SU-DHL-6 (cell line): ENCODE measurements around the gene MAMDC4.

Source experiments
- H2AFZ ChIP-seq: fragments of 200-600 bp; sonication (generic); 2 replicates; pipeline ENCODE4 v1.6.1; 2014; ENCODE audit warnings: low read depth, mild to moderate bottlenecking, moderate library complexity, mixed read lengths, antibody characterized with exemption, low read length; ENCODE audit not compliant: severe bottlenecking
- H3F3A ChIP-seq: fragments of 200-600 bp; shearing (Covaris generic); 2 replicates; pipeline ENCODE4 v1.6.0; 2016; ENCODE audit warnings: antibody characterized with exemption, mild to moderate bottlenecking; ENCODE audit not compliant: insufficient read depth
- H3K27ac ChIP-seq: fragments of 200-600 bp; sonication (generic); 2 replicates; pipeline ENCODE4 v1.5.1; 2016; ENCODE audit warnings: low read depth, mild to moderate bottlenecking, low read length, moderate library complexity, mixed read lengths
- H3K27me3 ChIP-seq: fragments of 200-600 bp; sonication (generic), shearing (Covaris generic); 2 replicates; pipeline ENCODE4 v1.6.0; 2014; ENCODE audit warnings: mild to moderate bottlenecking, low read length
- H3K36me3 ChIP-seq: fragments of 200-600 bp; sonication (generic); 2 replicates; pipeline ENCODE4 v1.6.1; 2014; ENCODE audit warnings: mild to moderate bottlenecking, low read length, mixed read lengths
- H3K4me2 ChIP-seq: fragments of 300-600, 200-600 bp; shearing (Covaris generic), sonication (generic); 2 replicates; pipeline ENCODE4 v1.6.0; 2014; ENCODE audit warnings: low read length, low read depth, mild to moderate bottlenecking; ENCODE audit not compliant: poor library complexity, severe bottlenecking
- H3K4me3 ChIP-seq: fragments of 200-600 bp; sonication (generic); 2 replicates; pipeline ENCODE4 v1.5.1; 2014; ENCODE audit warnings: antibody characterized with exemption, low read length, mild to moderate bottlenecking, mixed read lengths; ENCODE audit not compliant: insufficient read depth, poor library complexity, severe bottlenecking
- H3K79me2 ChIP-seq: fragments of 200-600 bp; sonication (generic); 2 replicates; pipeline ENCODE4 v1.6.1; 2014; ENCODE audit warnings: mild to moderate bottlenecking, low read length, moderate library complexity; ENCODE audit not compliant: insufficient read depth
- H3K9ac ChIP-seq: fragments of 200-600 bp; sonication (generic); 2 replicates; pipeline ENCODE4 v1.7.0; 2014; ENCODE audit warnings: mild to moderate bottlenecking, low read length
- H3K9me2 ChIP-seq: fragments of 200-600 bp; sonication (generic); replicated peaks from 2 replicates; pipeline ENCODE4 v1.6.1; 2014; ENCODE audit warnings: low read length; ENCODE audit not compliant: insufficient read depth
- H3K9me3 ChIP-seq: fragments of 200-600 bp; sonication (generic); 2 replicates; pipeline ENCODE4 v1.6.1; 2014; ENCODE audit warnings: low read length, mixed read lengths; ENCODE audit not compliant: insufficient read depth
- H4K20me1 ChIP-seq: fragments of 200-600 bp; sonication (generic); 2 replicates; pipeline ENCODE4 v1.6.1; 2014; ENCODE audit warnings: low read depth, mild to moderate bottlenecking, antibody characterized with exemption, low read length, moderate library complexity, mixed read lengths
- EZH2phosphoT487 ChIP-seq: fragments of 200-600 bp; sonication (generic), shearing (Covaris generic); conservative IDR thresholded peaks from 2 replicates; pipeline ENCODE4 v1.6.1; 2018; ENCODE audit warnings: mild to moderate bottlenecking, antibody characterized with exemption, low read length, moderate library complexity, mixed read lengths
- TF ChIP-seq, protein P1 (sequence below): fragments of 200-600 bp; sonication (generic); IDR thresholded peaks from one replicate; pipeline ENCODE4 v1.5.1; 2017; ENCODE audit warnings: antibody characterized with exemption, mild to moderate bottlenecking, low read length, moderate library complexity; ENCODE audit not compliant: insufficient read depth, poor library complexity, severe bottlenecking

MAMDC4 gene

GRCh38 chr9:136856079-136856476, 3.9 kb downstream of the MAMDC4 start:
- H3K4me3 ChIP-seq: no peak overlapping the region
- H3K4me2 ChIP-seq: no peak overlapping the region
- no peaks in the 10 kb centered on the region for H3F3A ChIP-seq
- TF ChIP-seq, protein P1, sequence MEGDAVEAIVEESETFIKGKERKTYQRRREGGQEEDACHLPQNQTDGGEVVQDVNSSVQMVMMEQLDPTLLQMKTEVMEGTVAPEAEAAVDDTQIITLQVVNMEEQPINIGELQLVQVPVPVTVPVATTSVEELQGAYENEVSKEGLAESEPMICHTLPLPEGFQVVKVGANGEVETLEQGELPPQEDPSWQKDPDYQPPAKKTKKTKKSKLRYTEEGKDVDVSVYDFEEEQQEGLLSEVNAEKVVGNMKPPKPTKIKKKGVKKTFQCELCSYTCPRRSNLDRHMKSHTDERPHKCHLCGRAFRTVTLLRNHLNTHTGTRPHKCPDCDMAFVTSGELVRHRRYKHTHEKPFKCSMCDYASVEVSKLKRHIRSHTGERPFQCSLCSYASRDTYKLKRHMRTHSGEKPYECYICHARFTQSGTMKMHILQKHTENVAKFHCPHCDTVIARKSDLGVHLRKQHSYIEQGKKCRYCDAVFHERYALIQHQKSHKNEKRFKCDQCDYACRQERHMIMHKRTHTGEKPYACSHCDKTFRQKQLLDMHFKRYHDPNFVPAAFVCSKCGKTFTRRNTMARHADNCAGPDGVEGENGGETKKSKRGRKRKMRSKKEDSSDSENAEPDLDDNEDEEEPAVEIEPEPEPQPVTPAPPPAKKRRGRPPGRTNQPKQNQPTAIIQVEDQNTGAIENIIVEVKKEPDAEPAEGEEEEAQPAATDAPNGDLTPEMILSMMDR: no peak
- TF ChIP-seq EZH2phosphoT487: no peak
- H3K27ac ChIP-seq: no peak overlapping the region
- no peak overlapping the region for H2AFZ ChIP-seq
- no peaks in the 10 kb centered on the region for H3K36me3 ChIP-seq
- no peaks in the 10 kb centered on the region for H4K20me1 ChIP-seq
- no peaks in the 10 kb centered on the region for H3K9me2 ChIP-seq
- no peaks in the 10 kb centered on the region for H3K27me3 ChIP-seq
- H3K9me3 ChIP-seq: no peaks in the 10 kb centered on the region
- H3K79me2 ChIP-seq: no peaks in the 10 kb centered on the region
- H3K9ac ChIP-seq: no peak overlapping the region

- no peak overlapping the region for H3K9ac ChIP-seq
- no peaks in the 10 kb centered on the region for H3F3A ChIP-seq
- H3K36me3 ChIP-seq: no peaks in the 10 kb centered on the region
- no peak for TF ChIP-seq EZH2phosphoT487
- TF ChIP-seq, protein P1: peak; percentile 12
- no peak overlapping the region for H2AFZ ChIP-seq
- H4K20me1 ChIP-seq: no peaks in the 10 kb centered on the region
- H3K9me3 ChIP-seq: no peaks in the 10 kb centered on the region
- H3K4me3 ChIP-seq: no peak overlapping the region
- H3K27ac ChIP-seq: no peak overlapping the region
- no peaks in the 10 kb centered on the region for H3K9me2 ChIP-seq
- no peaks in the 10 kb centered on the region for H3K27me3 ChIP-seq
- no peaks in the 10 kb centered on the region for H3K79me2 ChIP-seq
- H3K4me2 ChIP-seq: no peak overlapping the region
Observed at GRCh38 chr9:136856541-136857141, 4.5 kb downstream of the MAMDC4 start.

GRCh38 chr9:136857166-136857565, 5.0 kb downstream of the MAMDC4 start:
- Histone ChIP-seq H3K9me3 (no peaks in the 10 kb centered on the region), H3K4me2 (no peak overlapping the region), H3F3A (no peaks in the 10 kb centered on the region), H3K4me3 (no peak overlapping the region), H2AFZ (no peak overlapping the region), H4K20me1 (no peaks in the 10 kb centered on the region), H3K27me3 (no peaks in the 10 kb centered on the region), H3K27ac (no peak overlapping the region), H3K79me2 (no peaks in the 10 kb centered on the region), H3K36me3 (no peaks in the 10 kb centered on the region), H3K9ac (no peak overlapping the region), H3K9me2 (no peaks in the 10 kb centered on the region)
- TF ChIP-seq, protein P1: no peak
- no peak for TF ChIP-seq EZH2phosphoT487
